ENCODE results near the gene PPP2R3B. TPM values are rescaled to one million over a fixed set of nuclear protein-coding genes. Genes with fewer than 3 reads are reported as not detected.
A peak's percentile ranks its signal among the peaks of the same experiment; 100 is the strongest.

Gene PPP2R3B
- total and polyA plus RNA-seq, 11 donors = 60.9 to 186 (median 113) TPM

- TF ChIP-seq, protein P1, sequence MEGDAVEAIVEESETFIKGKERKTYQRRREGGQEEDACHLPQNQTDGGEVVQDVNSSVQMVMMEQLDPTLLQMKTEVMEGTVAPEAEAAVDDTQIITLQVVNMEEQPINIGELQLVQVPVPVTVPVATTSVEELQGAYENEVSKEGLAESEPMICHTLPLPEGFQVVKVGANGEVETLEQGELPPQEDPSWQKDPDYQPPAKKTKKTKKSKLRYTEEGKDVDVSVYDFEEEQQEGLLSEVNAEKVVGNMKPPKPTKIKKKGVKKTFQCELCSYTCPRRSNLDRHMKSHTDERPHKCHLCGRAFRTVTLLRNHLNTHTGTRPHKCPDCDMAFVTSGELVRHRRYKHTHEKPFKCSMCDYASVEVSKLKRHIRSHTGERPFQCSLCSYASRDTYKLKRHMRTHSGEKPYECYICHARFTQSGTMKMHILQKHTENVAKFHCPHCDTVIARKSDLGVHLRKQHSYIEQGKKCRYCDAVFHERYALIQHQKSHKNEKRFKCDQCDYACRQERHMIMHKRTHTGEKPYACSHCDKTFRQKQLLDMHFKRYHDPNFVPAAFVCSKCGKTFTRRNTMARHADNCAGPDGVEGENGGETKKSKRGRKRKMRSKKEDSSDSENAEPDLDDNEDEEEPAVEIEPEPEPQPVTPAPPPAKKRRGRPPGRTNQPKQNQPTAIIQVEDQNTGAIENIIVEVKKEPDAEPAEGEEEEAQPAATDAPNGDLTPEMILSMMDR (IDR thresholded peaks at IDR 0.05) = no peak
- no peak for TF ChIP-seq POLR2A (IDR thresholded peaks at IDR 0.05)
- DNase-seq (peak in 3 of 5 donors; percentile 24 to 47 (median 26)), ATAC-seq (no peak)
- Histone ChIP-seq H3K36me3 (peaks cover 0 to 42% (median 25%) of the 10 kb centered on the region in 9 donors), H3K4me1 (peaks cover 0 to 14% (median 8%) of the 10 kb centered on the region in 12 donors), H3K4me3 (no peak overlapping the region), H3K27ac (no peak overlapping the region), H3K9me3 (no peaks in the 10 kb centered on the region), H3K27me3 (peaks cover 0 to 14% (median 5%) of the 10 kb centered on the region in 9 donors)
- WGBS, 4 donors = 93 to 95% (median 94%) methylated on average over 28 to 47 of the region's 47 CpGs
- intact Hi-C loops (cut with DNase I) = no loop called here
Observed at GRCh38 chrX:334971-335757, 51.5 kb downstream of the PPP2R3B start.

- intact Hi-C loops (cut with DNase I) = no loop called here
- Histone ChIP-seq H3K4me3 (no peak overlapping the region), H3K36me3 (peaks cover 0 to 42% (median 25%) of the 10 kb centered on the region in 9 donors), H3K9me3 (no peaks in the 10 kb centered on the region), H3K4me1 (peaks cover 0 to 14% (median 8%) of the 10 kb centered on the region in 12 donors), H3K27ac (no peak overlapping the region), H3K27me3 (peaks cover 0 to 15% (median 5%) of the 10 kb centered on the region in 9 donors)
- peak in 3 of 5 donors; percentile 20 to 60 (median 25) for DNase-seq
- TF ChIP-seq POLR2A (IDR thresholded peaks at IDR 0.05) = no peak
- TF ChIP-seq, protein P1 (IDR thresholded peaks at IDR 0.05) = no peak
- 91 to 95% (median 94%) methylated on average over 27 to 53 of the region's 53 CpGs for WGBS, 4 donors
- ATAC-seq = no peak
Observed at GRCh38 chrX:334331-334891, 52.3 kb downstream of the PPP2R3B start.

DNA sequence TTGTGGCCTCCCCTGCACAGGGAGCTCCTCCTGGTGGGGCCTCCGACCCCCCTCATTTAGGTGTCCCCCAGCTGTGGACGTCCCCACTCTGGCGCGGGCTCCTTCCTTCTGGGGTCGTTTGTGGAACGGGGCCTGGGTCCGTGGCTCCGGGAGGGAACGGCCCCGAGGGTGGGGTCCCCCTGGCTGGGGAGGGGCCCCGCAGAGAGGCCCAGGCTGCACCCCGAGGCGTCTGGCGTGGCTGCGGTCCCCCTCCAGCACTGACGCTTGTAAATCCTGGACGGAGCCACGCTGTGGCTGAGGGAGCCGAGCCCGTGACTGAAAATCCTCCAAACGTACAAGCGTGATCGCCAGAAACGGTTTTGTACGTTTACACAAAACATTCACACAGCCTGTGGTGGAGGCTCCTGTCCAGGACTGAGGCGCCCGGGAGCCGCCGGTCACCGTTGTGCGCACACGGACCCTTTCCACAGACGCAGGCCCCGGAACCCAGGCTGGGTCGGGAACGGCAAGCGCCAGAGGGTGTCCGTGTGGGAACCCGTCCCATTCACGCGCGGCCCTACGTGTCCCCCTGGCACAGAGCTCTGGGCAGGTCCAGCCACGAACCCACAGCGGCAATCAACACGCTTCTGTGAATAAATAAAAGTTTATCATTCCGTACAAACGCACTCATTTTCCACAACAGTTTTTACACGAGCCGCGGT lies 52.9 kb downstream of the PPP2R3B start:
- no peak for TF ChIP-seq POLR2A (IDR thresholded peaks at IDR 0.05)
- TF ChIP-seq, protein P1 (IDR thresholded peaks at IDR 0.05) = no peak
- 93 to 97% (median 93%) methylated on average over 37 to 51 of the region's 51 CpGs for WGBS, 4 donors
- H3K36me3 ChIP-seq = peaks cover 0 to 41% (median 24%) of the 10 kb centered on the region in 9 donors
- ATAC-seq = no peak
- peak in 3 of 5 donors; percentile 18 to 51 (median 21) for DNase-seq
- peaks cover 0 to 15% (median 5%) of the 10 kb centered on the region in 9 donors for H3K27me3 ChIP-seq
- H3K9me3 ChIP-seq = no peaks in the 10 kb centered on the region
- H3K27ac ChIP-seq = no peak overlapping the region
- intact Hi-C loops (cut with DNase I) = no loop called here
- no peak overlapping the region for H3K4me3 ChIP-seq
- H3K4me1 ChIP-seq = peaks cover 0 to 14% (median 8%) of the 10 kb centered on the region in 12 donors

Measured in heart left ventricle (tissue), 16 donors.